ENCODE data around the gene C1QTNF1.

DNA sequence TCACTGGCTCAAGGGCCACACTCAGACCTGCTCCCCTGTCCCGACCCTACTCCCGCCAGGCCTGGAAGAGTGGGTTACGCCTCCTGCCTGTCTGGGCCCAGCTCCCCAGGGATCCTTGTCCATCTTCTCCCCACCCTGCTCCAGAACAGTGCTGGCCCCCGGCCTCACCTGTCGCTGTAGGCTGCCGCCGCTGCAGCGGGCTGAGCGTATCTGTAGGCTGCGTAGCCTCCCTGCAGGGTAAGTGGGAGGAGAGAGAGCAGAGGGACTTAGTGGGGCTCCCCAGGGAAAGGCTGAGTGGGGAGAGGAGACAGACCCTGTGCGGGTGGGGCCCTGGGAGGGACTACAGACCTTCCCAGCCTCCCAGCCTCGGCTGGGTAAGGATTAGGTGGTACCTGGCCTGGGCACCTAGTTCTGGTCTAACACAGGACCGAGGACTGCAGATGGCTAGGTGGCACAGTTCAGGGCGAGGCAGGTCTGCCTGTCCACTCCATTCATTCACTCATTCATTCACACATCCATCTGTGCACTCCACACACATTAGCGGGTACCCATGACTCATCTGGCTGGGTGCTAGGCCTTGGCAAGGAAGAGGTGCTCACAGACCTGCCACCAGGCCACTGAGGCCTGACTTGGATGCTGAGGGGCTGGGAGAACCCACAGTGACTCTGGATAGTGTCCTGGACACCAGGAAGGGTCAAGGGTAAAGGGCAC lies 71.5 kb downstream of the C1QTNF1 start:
- TF ChIP-seq, protein P1, sequence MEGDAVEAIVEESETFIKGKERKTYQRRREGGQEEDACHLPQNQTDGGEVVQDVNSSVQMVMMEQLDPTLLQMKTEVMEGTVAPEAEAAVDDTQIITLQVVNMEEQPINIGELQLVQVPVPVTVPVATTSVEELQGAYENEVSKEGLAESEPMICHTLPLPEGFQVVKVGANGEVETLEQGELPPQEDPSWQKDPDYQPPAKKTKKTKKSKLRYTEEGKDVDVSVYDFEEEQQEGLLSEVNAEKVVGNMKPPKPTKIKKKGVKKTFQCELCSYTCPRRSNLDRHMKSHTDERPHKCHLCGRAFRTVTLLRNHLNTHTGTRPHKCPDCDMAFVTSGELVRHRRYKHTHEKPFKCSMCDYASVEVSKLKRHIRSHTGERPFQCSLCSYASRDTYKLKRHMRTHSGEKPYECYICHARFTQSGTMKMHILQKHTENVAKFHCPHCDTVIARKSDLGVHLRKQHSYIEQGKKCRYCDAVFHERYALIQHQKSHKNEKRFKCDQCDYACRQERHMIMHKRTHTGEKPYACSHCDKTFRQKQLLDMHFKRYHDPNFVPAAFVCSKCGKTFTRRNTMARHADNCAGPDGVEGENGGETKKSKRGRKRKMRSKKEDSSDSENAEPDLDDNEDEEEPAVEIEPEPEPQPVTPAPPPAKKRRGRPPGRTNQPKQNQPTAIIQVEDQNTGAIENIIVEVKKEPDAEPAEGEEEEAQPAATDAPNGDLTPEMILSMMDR (conservative IDR thresholded peaks at IDR 0.05; ENCODE audit: low read depth, low read length) = no peak
- no peak for TF ChIP-seq EZH2 (IDR thresholded peaks at IDR 0.05; ENCODE audit: borderline replicate concordance, low read depth, low read length, poor library complexity, severe bottlenecking)
